Superior temporal gyrus (tissue), 1 donor: ENCODE measurements around the gene SLC46A1.
A peak's percentile ranks its signal among the peaks of the same experiment; 100 is the strongest.

ENCODE experiments used
- DNase-seq: peaks from one replicate; pipeline ENCODE4 v3.0.0-alpha.2; 2016; ENCODE audit errors: extremely low spot score

The SLC46A1 gene

DNA sequence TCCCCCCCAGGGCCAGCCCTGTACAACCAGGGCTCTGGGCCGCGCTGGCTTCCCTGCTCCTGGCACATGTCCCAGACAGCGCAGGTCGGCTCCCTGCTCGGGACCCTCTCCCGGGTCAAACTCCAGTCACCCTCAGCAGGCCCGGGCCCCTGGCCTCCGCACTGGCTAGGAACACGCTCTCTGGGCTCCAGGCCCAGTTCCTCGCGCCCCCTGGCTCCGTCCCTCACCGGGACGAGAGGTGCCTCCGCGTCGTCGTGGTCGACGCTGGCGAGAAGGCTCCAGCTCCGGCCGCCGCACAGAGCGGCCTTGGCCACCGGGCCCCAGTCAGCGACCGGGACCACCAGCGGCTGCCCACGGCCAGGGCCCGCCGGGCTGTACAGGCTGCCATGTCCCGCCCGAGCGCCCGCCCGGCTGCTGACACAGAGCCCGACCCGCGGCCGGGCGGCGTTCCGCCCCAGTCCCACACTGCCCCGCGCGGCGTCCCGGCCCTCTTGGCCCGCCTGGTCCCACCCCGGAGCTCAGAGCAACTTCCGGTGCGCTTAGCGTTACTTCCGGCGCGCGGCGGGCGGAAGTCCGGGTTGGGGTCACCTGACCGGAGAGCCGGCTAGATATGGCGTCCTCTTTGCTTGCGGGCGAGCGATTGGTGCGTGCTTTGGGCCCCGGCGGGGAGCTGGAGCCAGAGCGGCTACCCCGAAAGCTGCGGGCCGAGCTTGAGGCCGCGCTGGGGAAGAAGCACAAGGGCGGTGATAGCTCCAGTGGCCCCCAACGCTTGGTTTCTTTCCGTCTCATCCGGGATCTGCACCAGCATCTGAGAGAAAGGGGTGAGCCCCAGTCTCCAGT lies 48.7 kb downstream of the SLC46A1 start, which contains the start of gene POLDIP2:
Gene POLDIP2 (minus strand): TSS at position 467 of the 840 bp plus-strand sequence. CDS start 79 bp downstream, at position 388.
- peak; percentile 96 for DNase-seq

DNA sequence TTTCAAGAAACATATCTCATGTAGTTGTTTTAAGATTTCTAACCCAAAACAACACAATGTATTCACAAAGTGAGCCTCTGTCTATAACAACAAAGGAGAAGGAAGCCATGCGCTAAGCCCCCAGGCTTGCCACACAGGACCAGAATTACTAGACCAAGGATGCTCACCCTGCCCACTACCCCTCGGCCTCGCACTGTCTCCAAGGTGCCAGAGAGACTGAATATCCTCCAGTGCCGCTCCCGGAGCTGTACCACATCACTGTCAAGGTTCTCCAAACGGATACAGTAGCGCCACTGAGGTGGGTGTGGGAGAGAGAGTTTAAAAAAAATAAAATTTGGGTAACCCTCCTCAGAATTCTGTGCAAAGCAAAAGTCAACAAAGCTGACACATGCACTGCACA lies 55.7 kb downstream of the SLC46A1 start:
- no peak for DNase-seq

DNA sequence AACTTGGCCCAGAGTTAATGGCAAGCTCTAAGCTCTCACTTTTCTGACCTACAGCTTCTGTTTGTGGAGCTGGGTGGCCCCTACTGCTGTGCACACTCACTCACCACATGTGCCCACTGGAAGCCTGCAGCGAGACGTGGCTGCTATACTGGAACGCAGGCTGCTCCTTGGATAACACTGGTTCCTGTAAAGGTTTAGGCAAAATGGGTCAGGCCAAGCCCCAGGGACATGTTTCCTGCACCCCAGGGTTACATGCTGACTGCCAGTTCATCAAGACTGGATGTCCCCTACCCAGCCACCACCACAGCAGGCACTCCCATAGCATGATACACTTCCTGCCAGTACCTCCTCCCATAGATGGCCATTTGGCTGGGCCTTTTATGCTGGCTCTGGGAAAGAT lies 57.0 kb downstream of the SLC46A1 start:
- DNase-seq: no peak

DNA sequence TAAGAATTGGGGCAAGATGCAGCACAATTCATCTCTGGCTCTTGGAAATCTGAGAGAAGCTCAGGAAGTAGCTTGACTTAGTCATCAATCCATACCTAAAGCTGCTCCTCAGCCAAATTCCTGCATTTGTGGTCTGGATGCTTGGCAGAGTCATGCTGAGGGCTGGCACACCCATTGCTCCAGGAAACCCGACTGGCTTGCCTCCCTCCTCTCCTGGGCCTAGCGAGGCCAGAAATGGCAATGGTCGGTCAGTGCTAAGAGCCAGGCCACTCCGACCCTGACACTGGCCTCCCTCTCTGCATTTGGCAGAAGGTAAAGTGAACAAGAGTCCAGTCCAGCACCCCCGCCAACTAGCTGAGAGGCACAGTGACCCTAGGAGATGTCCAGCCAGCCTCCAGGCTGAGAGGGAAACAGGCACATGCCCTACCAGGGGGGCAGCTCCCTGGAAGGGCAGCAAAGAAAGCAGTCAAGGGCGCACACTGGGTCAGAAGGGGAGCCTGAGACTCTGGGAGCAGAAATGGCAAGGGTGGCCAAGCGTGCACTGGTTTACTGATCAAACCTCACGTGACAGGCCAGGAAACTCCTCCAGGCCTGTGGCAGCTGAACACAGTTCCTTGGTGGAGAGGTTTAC lies 58.6 kb downstream of the SLC46A1 start:
- DNase-seq: no peak

DNA sequence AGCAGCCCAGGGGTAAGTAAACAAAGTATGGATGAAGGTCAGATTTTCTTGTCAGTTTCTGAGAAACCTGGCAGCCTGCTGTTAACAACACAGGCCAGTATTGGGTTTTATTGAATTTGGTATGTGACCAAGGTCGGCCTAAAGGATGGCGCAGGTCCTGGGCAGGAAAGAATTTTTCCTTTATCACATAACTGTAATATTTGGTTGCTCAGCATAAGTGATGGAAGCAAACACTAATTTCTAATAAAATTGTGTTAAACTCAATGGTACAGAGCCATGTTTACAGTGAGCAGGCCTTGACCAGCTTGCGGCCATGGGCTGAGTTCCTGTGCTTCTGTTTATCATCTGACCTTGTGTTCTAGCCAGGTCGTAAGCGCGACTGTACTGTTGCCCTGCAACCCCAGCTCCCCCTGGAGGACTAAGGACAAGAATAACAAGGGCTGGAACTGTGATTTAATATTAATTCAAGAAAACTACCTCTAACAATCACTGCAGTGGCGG lies 59.2 kb downstream of the SLC46A1 start:
- DNase-seq: no peak

DNA sequence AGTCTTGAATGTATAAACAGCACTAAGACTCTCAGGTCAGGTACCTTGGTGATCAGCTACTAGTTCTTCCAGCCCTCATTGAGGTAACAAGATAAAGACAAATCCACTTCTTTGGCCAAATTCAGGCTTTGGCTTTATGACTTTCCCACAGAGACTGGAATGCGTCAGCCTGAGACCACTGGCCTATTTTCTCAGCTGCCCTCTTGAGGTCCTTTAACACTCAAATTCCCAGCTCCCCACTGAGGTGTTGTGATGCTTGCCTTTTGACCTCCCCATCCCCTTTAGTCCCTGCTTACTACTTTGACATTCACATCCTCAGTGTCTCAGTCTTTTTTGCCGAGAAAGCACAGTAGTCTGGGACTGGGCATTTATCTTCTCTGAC lies 59.8 kb downstream of the SLC46A1 start:
- DNase-seq: no peak

DNA sequence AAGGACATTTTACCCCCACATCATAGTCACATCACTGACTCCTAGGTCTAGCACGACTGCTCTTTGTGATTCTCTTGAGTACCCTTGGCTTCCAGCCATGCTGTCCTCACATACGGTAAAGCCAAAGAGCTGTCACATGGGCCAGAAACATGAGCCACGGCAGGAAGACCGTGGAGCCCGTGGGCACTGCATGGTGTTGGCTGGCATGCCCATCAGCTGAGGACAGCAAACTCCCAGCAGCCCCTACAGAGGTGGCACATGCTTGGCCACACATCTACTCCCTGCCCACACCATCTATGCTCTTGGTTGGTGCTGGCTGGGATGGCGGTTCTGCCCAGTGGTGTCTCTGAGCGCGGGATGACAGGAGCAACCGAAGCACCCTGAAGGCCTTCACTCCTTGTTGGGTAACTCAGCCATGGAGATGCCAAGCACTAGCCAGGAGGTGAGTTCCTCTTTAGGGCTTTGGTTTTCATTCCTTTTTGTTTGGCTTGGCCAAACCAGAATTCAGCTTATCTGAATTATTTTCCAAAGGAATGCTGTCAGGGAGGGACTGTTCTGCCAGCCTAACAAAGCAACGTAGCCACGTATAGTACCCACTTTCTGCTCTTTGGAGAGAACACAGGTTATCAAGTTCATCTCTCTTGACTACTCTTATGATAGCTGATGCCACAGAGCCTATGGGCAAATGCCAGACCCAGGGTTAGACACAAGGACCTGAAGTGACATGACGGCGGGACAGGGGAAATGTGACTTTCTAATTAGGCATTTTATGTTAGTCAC lies 60.4 kb downstream of the SLC46A1 start:
- no peak for DNase-seq
